Upper lobe of left lung (tissue), 6 donors: Measurements from ENCODE around the gene SF3A1. TPM values are rescaled to one million over a fixed set of nuclear protein-coding genes. Genes with fewer than 3 reads are reported as not detected.
"Not testable (repeated sequence)": the region's sequence is repeated elsewhere in the genome, so short reads cannot be mapped to it uniquely, and the experiment has no call there.

Source experiments
- ATAC-seq, 2 donors: fragments of 200-7000 bp; cut with Tn5 transposase; one replicate each; pipeline ENCODE4 v1.9.1; 2022; ENCODE audit warnings: mild to moderate bottlenecking in 2 of 2, moderate library complexity in 2 of 2; ENCODE audit not compliant: low FRiP score in 2 of 2
- DNase-seq, 2 donors: peaks; one replicate each; pipeline ENCODE4 v3.0.0-alpha.2; 2019 to 2020
- H3K27ac ChIP-seq, 4 donors: fragments of 200-600 bp; sonication (generic); one replicate each; pipeline ENCODE4 v1.5.1; 2016 to 2019
- H3K27me3 ChIP-seq, 4 donors: fragments of 200-600 bp; sonication (generic); one replicate each; pipeline ENCODE4 v1.5.1; 2017 to 2019
- H3K36me3 ChIP-seq, 4 donors: fragments of 200-600 bp; sonication (generic); one replicate each; pipeline ENCODE4 v1.5.1; 2016 to 2019
- H3K4me1 ChIP-seq, 4 donors: fragments of 200-600 bp; sonication (generic); one replicate each; pipeline ENCODE4 v1.5.1; 2018 to 2019
- H3K4me3 ChIP-seq, 4 donors: fragments of 200-600 bp; sonication (generic); one replicate each; pipeline ENCODE4 v1.5.1; 2017 to 2019; ENCODE audit warnings: mild to moderate bottlenecking in 2 of 4, moderate library complexity in 1 of 4
- H3K9me3 ChIP-seq, 4 donors: fragments of 200-600 bp; sonication (generic); one replicate each; pipeline ENCODE4 v1.5.1; 2018 to 2019
- CTCF ChIP-seq, 6 experiments: fragments of 450-650 bp in 4 of 6; fragments of 200-600 bp in 2 of 6; sonication (generic) in 2 of 6; IDR thresholded peaks; one replicate each; pipeline ENCODE4 v1.5.1; 2016 to 2019; ENCODE audit warnings: antibody characterized with exemption in 6 of 6
- EP300 ChIP-seq, 4 donors: sonication (generic); formaldehyde crosslinking; IDR thresholded peaks; one replicate each; pipeline ENCODE4 v1.5.1; 2017; ENCODE audit warnings: antibody characterized with exemption in 4 of 4, control low read depth in 2 of 4
- POLR2A ChIP-seq, 4 donors: fragments of 450-650 bp; IDR thresholded peaks; one replicate each; pipeline ENCODE4 v1.5.1; 2016 to 2017; ENCODE audit warnings: antibody characterized with exemption in 4 of 4, mild to moderate bottlenecking in 2 of 4
- POLR2AphosphoS5 ChIP-seq, 2 donors: sonication (generic); formaldehyde crosslinking; IDR thresholded peaks; one replicate each; pipeline ENCODE4 v1.5.1; 2017; ENCODE audit warnings: antibody characterized with exemption in 2 of 2
- WGBS, 2 donors: methylation state at CpG; one replicate each; pipeline ENCODE4 v1.1.5; 2017 to 2018; 5-methylcytosine and 5-hydroxymethylcytosine counted together
- total RNA-seq, 6 donors: library from RNA; depleted of rRNA in 4 of 6; stranded (reverse); fragments of >200 nt in 4 of 6; gene quantifications; one replicate each; pipeline versions ENCODE4 v1.1.0 to v1.2.1, GENCODE V29; 2016 to 2021
- donor health status: DM: no; HTN: no; CAD: no; lungs with moderate emphysema.
- donor health status: DM: no; HTN: yes; CAD: no; lungs with severe emphysema.

The SF3A1 gene
- total RNA-seq, 6 donors from 2014 or later = 89.1 to 204 (median 138) TPM

GRCh38 chr22:30344447-30345200, 12.1 kb downstream of the SF3A1 start:
- Histone ChIP-seq H3K4me1 (peaks cover 0 to 14% (median 4%) of the 10 kb centered on the region in 4 donors), H3K9me3 (no peaks in the 10 kb centered on the region), H3K36me3 (peaks cover 65 to 98% (median 96%) of the 10 kb centered on the region in 4 donors), H3K4me3 (no peak overlapping the region), H3K27me3 (no peaks in the 10 kb centered on the region), H3K27ac (no peak overlapping the region)
- 93 to 98% methylated on average over 12 to 13 of the region's 13 CpGs for WGBS, 2 donors
- DNase-seq (no peak), ATAC-seq (no peak)
- TF ChIP-seq CTCF (IDR thresholded peaks at IDR 0.05) = no peak
- TF ChIP-seq POLR2A (IDR thresholded peaks at IDR 0.05) = no peak
- no peak for TF ChIP-seq POLR2AphosphoS5 (IDR thresholded peaks at IDR 0.05)
- TF ChIP-seq EP300 (IDR thresholded peaks at IDR 0.05) = no peak

GRCh38 chr22:30340911-30341685, 15.6 kb downstream of the SF3A1 start:
- Histone ChIP-seq H3K4me3 (no peak overlapping the region), H3K4me1 (no peaks in the 10 kb centered on the region), H3K9me3 (no peaks in the 10 kb centered on the region), H3K27me3 (no peaks in the 10 kb centered on the region), H3K27ac (peak overlapping the region in 1 of 4 donors; percentile 11), H3K36me3 (peaks cover 94 to 100% (median 100%) of the 10 kb centered on the region in 4 donors)
- DNase-seq (peak in 1 of 2 donors; percentile 39), ATAC-seq (no peak)
- TF ChIP-seq EP300 (IDR thresholded peaks at IDR 0.05) (no peak), POLR2AphosphoS5 (IDR thresholded peaks at IDR 0.05) (no peak), POLR2A (IDR thresholded peaks at IDR 0.05) (no peak), CTCF (IDR thresholded peaks at IDR 0.05) (no peak)
- 83 to 88% methylated on average over 12 to 14 of the region's 16 CpGs for WGBS, 2 donors

GRCh38 chr22:30338802-30339201, 17.9 kb downstream of the SF3A1 start:
- WGBS, 2 donors = 94 to 99% methylated on average over 7 of the region's 7 CpGs
- H3K27ac ChIP-seq = no peak overlapping the region
- H3K9me3 ChIP-seq = no peaks in the 10 kb centered on the region
- H3K4me3 ChIP-seq = no peak overlapping the region
- H3K4me1 ChIP-seq = no peaks in the 10 kb centered on the region
- H3K27me3 ChIP-seq = no peaks in the 10 kb centered on the region
- ATAC-seq (no peak), DNase-seq (no peak)
- peaks cover 94 to 100% (median 100%) of the 10 kb centered on the region in 4 donors for H3K36me3 ChIP-seq
- TF ChIP-seq CTCF (IDR thresholded peaks at IDR 0.05) (no peak), EP300 (IDR thresholded peaks at IDR 0.05) (no peak), POLR2AphosphoS5 (IDR thresholded peaks at IDR 0.05) (no peak), POLR2A (IDR thresholded peaks at IDR 0.05) (no peak)

GRCh38 chr22:30338341-30338740, 18.4 kb downstream of the SF3A1 start:
- H3K4me3 ChIP-seq, H3K27me3 ChIP-seq, H3K4me1 ChIP-seq, H3K9me3 ChIP-seq, H3K27ac ChIP-seq, DNase-seq, ATAC-seq: not testable (repeated sequence)
- H3K36me3 ChIP-seq = peaks cover 92 to 100% (median 100%) of the 10 kb centered on the region in 4 donors
- 75 to 80% methylated on average over 9 of the region's 9 CpGs for WGBS, 2 donors

- Histone ChIP-seq H3K9me3 (no peaks in the 10 kb centered on the region), H3K36me3 (peaks cover 84 to 100% (median 99%) of the 10 kb centered on the region in 4 donors), H3K27me3 (no peaks in the 10 kb centered on the region), H3K4me3 (no peak overlapping the region), H3K27ac (peak overlapping the region in 1 of 4 donors; percentile 21), H3K4me1 (no peaks in the 10 kb centered on the region)
- no peak for TF ChIP-seq POLR2AphosphoS5 (IDR thresholded peaks at IDR 0.05)
- no peak for TF ChIP-seq CTCF (IDR thresholded peaks at IDR 0.05)
- no peak for TF ChIP-seq POLR2A (IDR thresholded peaks at IDR 0.05)
- no peak for TF ChIP-seq EP300 (IDR thresholded peaks at IDR 0.05)
- WGBS, 2 donors = 88 to 91% methylated on average over 6 to 8 of the region's 8 CpGs
- DNase-seq (no peak), ATAC-seq (no peak)
Observed at GRCh38 chr22:30337461-30337778, 19.3 kb downstream of the SF3A1 start.
